Testis (tissue), 5 donors: ENCODE data around the gene PLA2G15. TPM values are rescaled to one million over a fixed set of nuclear protein-coding genes. Genes with fewer than 3 reads are reported as not detected.

Source experiments
- DNase-seq: peaks from one replicate; pipeline ENCODE4 v3.0.0-alpha.2; 2019
- H3K27ac ChIP-seq, 2 donors: fragments of 200-600 bp; sonication (generic); one replicate each; pipeline ENCODE4 v1.5.1; 2019
- H3K27me3 ChIP-seq: fragments of 200-600 bp; sonication (generic); one replicate; pipeline ENCODE4 v1.5.1; 2019
- H3K36me3 ChIP-seq: fragments of 200-600 bp; sonication (generic); one replicate; pipeline ENCODE4 v1.5.1; 2017; ENCODE audit warnings: low read depth; ENCODE audit errors: missing control alignments
- H3K4me1 ChIP-seq: fragments of 200-600 bp; sonication (generic); one replicate; pipeline ENCODE4 v1.5.1; 2019
- H3K4me3 ChIP-seq, 2 donors: fragments of 200-600 bp; sonication (generic); one replicate each; pipeline ENCODE4 v1.5.1; 2017 to 2019
- H3K9me3 ChIP-seq: fragments of 200-600 bp; sonication (generic); one replicate; pipeline ENCODE4 v1.5.1; 2017
- CTCF ChIP-seq, 3 experiments: fragments of 450-650 bp in 2 of 3; fragments of 200-600 bp in 1 of 3; sonication (generic) in 1 of 3; IDR thresholded peaks; one replicate each; pipeline ENCODE4 v1.5.1; 2016 to 2019; ENCODE audit warnings: antibody characterized with exemption in 3 of 3, mild to moderate bottlenecking in 2 of 3, moderate library complexity in 1 of 3
- POLR2A ChIP-seq: fragments of 450-650 bp; IDR thresholded peaks from one replicate; pipeline ENCODE4 v1.6.1; 2017; ENCODE audit warnings: antibody characterized with exemption, mild to moderate bottlenecking, moderate library complexity
- WGBS, 2 donors: methylation state at CpG; one replicate each; pipeline ENCODE4 v1.1.5; 2018; 5-methylcytosine and 5-hydroxymethylcytosine counted together
- intact Hi-C: fragments of 100-400 bp; cut with DNase I; formaldehyde crosslinking; loops from one replicate; pipeline ENCODE4 v1.15.1; 2023; ENCODE audit warnings: low total_unique reads
- long read RNA-seq, 2 donors: transcript quantifications; one replicate each; lab custom pipeline, GENCODE V29; 2026
- polyA plus RNA-seq: library from polyadenylated mRNA; stranded (reverse); fragments of 350-450 nt; fragmentation: Illumina TruSeq; extraction: RNeasy Lipid Tissue Mini Kit (QIAGEN cat#74804); gene quantifications from one replicate; pipeline ENCODE4 v1.2.3, GENCODE V29; 2014; ENCODE audit warnings: low read depth, low replicate concordance; ENCODE audit not compliant: insufficient read depth
- total RNA-seq, 2 donors: library from RNA; depleted of rRNA; stranded (reverse); fragments of >200 nt; gene quantifications; one replicate each; pipeline ENCODE4 v1.2.3, GENCODE V29; 2016

The PLA2G15 gene
- total RNA-seq (10 to 100 TPM; 37.2 to 44.7 TPM), polyA plus RNA-seq (27.3 TPM)
- long read RNA-seq, donor 1, transcript PLA2G15-201 (6 exons, 2,727 nt) = major isoform, 9 of 9 reads
- long read RNA-seq, donor 1, partial matches to known transcripts = 0 of 9 reads
- long read RNA-seq, donor 1, other reads (novel, unspliced or antisense) = 0 of 9 reads
- long read RNA-seq, donor 2, partial matches to known transcripts = 0 of 4 reads
- long read RNA-seq, donor 2, other reads (novel, unspliced or antisense) = 0 of 4 reads

- Histone ChIP-seq H3K4me1 (peaks cover 15% of the 10 kb centered on the region), H3K9me3 (no peaks in the 10 kb centered on the region), H3K27me3 (no peaks in the 10 kb centered on the region), H3K27ac (no peak within 1 kb of the TSS), H3K4me3 (peak within 1 kb of the TSS; percentile 74 to 87), H3K36me3 (no peaks in the 10 kb centered on the region)
- intact Hi-C loops = no loop called here
- WGBS, 2 donors = 2 to 3% methylated on average over 18 to 53 of the region's 75 CpGs
- DNase-seq = peak; percentile 97
- TF ChIP-seq POLR2A = no peak
- no peak for TF ChIP-seq CTCF (IDR thresholded peaks at IDR 0.05)
Observed at GRCh38 chr16:68244903-68245853, at the start of gene PLA2G15. Gene PLA2G15, plus strand, starts transcription at chr16:68245373. Its CDS starts 54 bp downstream, at chr16:68245427.

GRCh38 chr16:68197250-68197649 lies 47.9 kb upstream of the PLA2G15 start:
- TF ChIP-seq POLR2A (no peak), CTCF (IDR thresholded peaks at IDR 0.05) (no peak)
- WGBS, 2 donors = 86 to 100% methylated on average over 2 of the region's 2 CpGs
- H3K4me1 ChIP-seq = peaks cover 3% of the 10 kb centered on the region
- no peaks in the 10 kb centered on the region for H3K36me3 ChIP-seq
- no peaks in the 10 kb centered on the region for H3K9me3 ChIP-seq
- DNase-seq = no peak
- H3K27me3 ChIP-seq = no peaks in the 10 kb centered on the region
- intact Hi-C loops = no loop called here
- no peak overlapping the region for H3K27ac ChIP-seq
- H3K4me3 ChIP-seq = no peak overlapping the region

GRCh38 chr16:68200088-68200783 lies 44.9 kb upstream of the PLA2G15 start:
- Histone ChIP-seq H3K36me3 (no peaks in the 10 kb centered on the region), H3K9me3 (no peaks in the 10 kb centered on the region), H3K27ac (no peak overlapping the region), H3K27me3 (no peaks in the 10 kb centered on the region), H3K4me3 (no peak overlapping the region), H3K4me1 (peaks cover 3% of the 10 kb centered on the region)
- no peak for DNase-seq
- intact Hi-C loops = no loop called here
- TF ChIP-seq POLR2A (no peak), CTCF (IDR thresholded peaks at IDR 0.05) (no peak)
- 46 to 58% methylated on average over 3 of the region's 3 CpGs for WGBS, 2 donors

GRCh38 chr16:68202091-68202519 lies 43.1 kb upstream of the PLA2G15 start:
- no peak for DNase-seq
- intact Hi-C loops = no loop called here
- Histone ChIP-seq H3K9me3 (no peaks in the 10 kb centered on the region), H3K27ac (no peak overlapping the region), H3K27me3 (no peaks in the 10 kb centered on the region), H3K4me3 (no peak overlapping the region), H3K4me1 (peaks cover 3% of the 10 kb centered on the region), H3K36me3 (no peaks in the 10 kb centered on the region)
- TF ChIP-seq POLR2A (no peak), CTCF (IDR thresholded peaks at IDR 0.05) (no peak)
